ENCODE results near the gene CELF2.

The CELF2 gene

GRCh38 chr10:11256896-11257295 is 239.2 kb downstream of the CELF2 start:
- no peaks in the 10 kb centered on the region for H3K27me3 ChIP-seq (ENCODE audit: insufficient read depth, low read length)
- H3K4me2 ChIP-seq (ENCODE audit: low read length), result no peak overlapping the region
- no CpG with 5 or more reads among the region's 13 CpGs for WGBS (ENCODE audit: extremely low coverage, insufficient coverage, insufficient read length)
- no peak overlapping the region for H2AK5ac ChIP-seq (ENCODE audit: low read length)
- no peak overlapping the region for H3K4ac ChIP-seq (ENCODE audit: low read depth, low read length)
- H2AFZ ChIP-seq (ENCODE audit: insufficient read depth, low read length, poor library complexity), result no peak overlapping the region
- no peaks in the 10 kb centered on the region for H3K79me2 ChIP-seq (ENCODE audit: control insufficient read depth, insufficient read depth, low read length, poor library complexity)
- H3K23ac ChIP-seq (ENCODE audit: low read length), result no peak overlapping the region
- H3K9me3 ChIP-seq (ENCODE audit: insufficient read depth, low read depth, low read length), result no peaks in the 10 kb centered on the region
- H2BK5ac ChIP-seq (ENCODE audit: low read depth, low read length, poor library complexity), result no peak overlapping the region
- no peaks in the 10 kb centered on the region for H3K79me1 ChIP-seq (ENCODE audit: low read length)
- H3K14ac ChIP-seq (ENCODE audit: low read length), result no peak overlapping the region
- H2BK120ac ChIP-seq (ENCODE audit: insufficient read depth, low read length, poor library complexity), result no peak overlapping the region
- H3K9ac ChIP-seq (ENCODE audit: low read length), result no peak overlapping the region
- H3K18ac ChIP-seq (ENCODE audit: low read length), result no peak overlapping the region
- no peak overlapping the region for H4K12ac ChIP-seq (ENCODE audit: low read depth, low read length)
- no peak overlapping the region for H4K8ac ChIP-seq (ENCODE audit: low read depth, low read length)
- no peaks in the 10 kb centered on the region for H3K36me3 ChIP-seq (ENCODE audit: control insufficient read depth in 1 of 2, insufficient read depth in 2 of 2, low read length in 2 of 2)
- no peak for DNase-seq
- H3K4me1 ChIP-seq (ENCODE audit: control insufficient read depth in 1 of 2, insufficient read depth in 2 of 2, low read length in 2 of 2), result no peaks in the 10 kb centered on the region
- H4K91ac ChIP-seq (ENCODE audit: low read depth, low read length), result no peak overlapping the region
- H2BK12ac ChIP-seq (ENCODE audit: low read length), result no peak overlapping the region
- no peak overlapping the region for H3K27ac ChIP-seq (ENCODE audit: low read depth, low read length)
- H3K4me3 ChIP-seq (ENCODE audit: low read depth, low read length), result no peak overlapping the region

DNA sequence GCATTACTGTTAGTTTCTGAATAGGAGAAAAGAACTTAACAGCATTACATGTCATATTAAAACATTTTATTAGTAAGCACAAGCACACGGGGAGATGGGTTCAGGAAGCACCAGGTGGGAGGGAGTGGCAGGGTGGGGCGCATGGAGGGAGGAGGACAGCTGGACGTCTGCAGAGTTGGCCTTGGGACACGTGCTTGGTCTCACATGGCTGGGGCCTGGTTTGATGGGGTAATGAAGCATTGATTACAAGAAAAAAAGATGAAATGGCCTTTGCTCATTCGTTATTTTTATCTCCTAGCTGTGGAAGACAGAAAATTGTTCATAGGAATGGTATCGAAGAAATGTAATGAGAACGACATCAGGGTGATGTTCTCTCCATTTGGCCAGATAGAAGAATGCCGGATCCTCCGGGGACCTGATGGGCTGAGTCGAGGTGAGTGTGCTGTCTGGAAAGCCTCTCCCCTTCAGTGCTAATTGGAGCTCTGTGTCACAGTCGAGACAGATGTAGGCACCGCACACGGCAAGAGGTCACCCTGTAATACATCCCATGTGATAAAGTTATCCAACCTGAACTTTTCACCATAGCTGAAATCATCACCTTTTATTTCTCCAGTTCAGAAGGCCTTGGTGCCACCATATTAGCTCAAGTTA is 239.9 kb downstream of the CELF2 start:
- no peak overlapping the region for H3K4me3 ChIP-seq (ENCODE audit: low read depth, low read length)
- no peak overlapping the region for H3K4me2 ChIP-seq (ENCODE audit: low read length)
- H3K79me1 ChIP-seq (ENCODE audit: low read length), result no peaks in the 10 kb centered on the region
- no peak overlapping the region for H3K23ac ChIP-seq (ENCODE audit: low read length)
- no peak overlapping the region for H2BK120ac ChIP-seq (ENCODE audit: insufficient read depth, low read length, poor library complexity)
- H4K91ac ChIP-seq (ENCODE audit: low read depth, low read length), result no peak overlapping the region
- no peak overlapping the region for H3K4ac ChIP-seq (ENCODE audit: low read depth, low read length)
- no peak for DNase-seq
- no peak overlapping the region for H3K18ac ChIP-seq (ENCODE audit: low read length)
- no CpG with 5 or more reads among the region's 13 CpGs for WGBS (ENCODE audit: extremely low coverage, insufficient coverage, insufficient read length)
- H3K9ac ChIP-seq (ENCODE audit: low read length), result no peak overlapping the region
- H3K9me3 ChIP-seq (ENCODE audit: insufficient read depth, low read depth, low read length), result no peaks in the 10 kb centered on the region
- H4K8ac ChIP-seq (ENCODE audit: low read depth, low read length), result no peak overlapping the region
- no peaks in the 10 kb centered on the region for H3K27me3 ChIP-seq (ENCODE audit: insufficient read depth, low read length)
- H3K79me2 ChIP-seq (ENCODE audit: control insufficient read depth, insufficient read depth, low read length, poor library complexity), result no peaks in the 10 kb centered on the region
- H3K14ac ChIP-seq (ENCODE audit: low read length), result no peak overlapping the region
- H2BK5ac ChIP-seq (ENCODE audit: low read depth, low read length, poor library complexity), result no peak overlapping the region
- H4K12ac ChIP-seq (ENCODE audit: low read depth, low read length), result no peak overlapping the region
- H3K27ac ChIP-seq (ENCODE audit: low read depth, low read length), result no peak overlapping the region
- no peak overlapping the region for H2BK12ac ChIP-seq (ENCODE audit: low read length)
- peaks cover 0 to 2% of the 10 kb centered on the region in 2 experiments for H3K36me3 ChIP-seq (ENCODE audit: control insufficient read depth in 1 of 2, insufficient read depth in 2 of 2, low read length in 2 of 2)
- no peak overlapping the region for H2AK5ac ChIP-seq (ENCODE audit: low read length)
- no peak overlapping the region for H2AFZ ChIP-seq (ENCODE audit: insufficient read depth, low read length, poor library complexity)
- H3K4me1 ChIP-seq (ENCODE audit: control insufficient read depth in 1 of 2, insufficient read depth in 2 of 2, low read length in 2 of 2), result no peaks in the 10 kb centered on the region

DNA sequence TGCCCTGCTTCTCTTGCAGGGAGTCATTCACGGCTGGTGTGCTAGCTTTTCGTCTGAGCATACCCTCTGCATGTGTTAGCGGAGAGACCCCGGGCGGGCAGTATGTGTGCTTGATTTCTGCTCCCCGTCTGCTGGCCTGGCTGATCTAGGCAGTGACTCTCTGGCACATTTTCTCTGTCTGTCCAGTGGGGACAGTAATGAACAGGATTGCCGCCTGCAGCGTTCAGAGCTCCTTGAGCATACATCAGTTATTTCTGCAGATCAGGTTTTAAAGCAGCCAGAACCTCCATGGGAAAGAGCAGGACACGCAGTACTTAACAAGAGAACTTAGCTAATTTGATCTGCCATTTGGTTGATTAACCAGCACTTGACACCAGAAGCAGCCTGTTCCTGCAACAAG is 242.5 kb downstream of the CELF2 start:
- Histone ChIP-seq H3K4me2 (ENCODE audit: low read length) (no peak overlapping the region), H3K27me3 (ENCODE audit: insufficient read depth, low read length) (no peaks in the 10 kb centered on the region), H3K9ac (ENCODE audit: low read length) (no peak overlapping the region), H3K79me2 (ENCODE audit: control insufficient read depth, insufficient read depth, low read length, poor library complexity) (no peaks in the 10 kb centered on the region), H3K23ac (ENCODE audit: low read length) (no peak overlapping the region), H3K9me3 (ENCODE audit: insufficient read depth, low read depth, low read length) (no peaks in the 10 kb centered on the region), H3K36me3 (ENCODE audit: control insufficient read depth in 1 of 2, insufficient read depth in 2 of 2, low read length in 2 of 2) (peaks cover 0 to 2% of the 10 kb centered on the region in 2 experiments), H2BK12ac (ENCODE audit: low read length) (no peak overlapping the region), H3K14ac (ENCODE audit: low read length) (no peak overlapping the region), H2BK120ac (ENCODE audit: insufficient read depth, low read length, poor library complexity) (no peak overlapping the region), H3K4ac (ENCODE audit: low read depth, low read length) (no peak overlapping the region), H2AK5ac (ENCODE audit: low read length) (no peak overlapping the region), H3K27ac (ENCODE audit: low read depth, low read length) (no peak overlapping the region), H2BK5ac (ENCODE audit: low read depth, low read length, poor library complexity) (no peak overlapping the region), H2AFZ (ENCODE audit: insufficient read depth, low read length, poor library complexity) (no peak overlapping the region), H4K8ac (ENCODE audit: low read depth, low read length) (no peak overlapping the region), H4K91ac (ENCODE audit: low read depth, low read length) (no peak overlapping the region), H4K12ac (ENCODE audit: low read depth, low read length) (no peak overlapping the region), H3K79me1 (ENCODE audit: low read length) (no peaks in the 10 kb centered on the region), H3K18ac (ENCODE audit: low read length) (no peak overlapping the region), H3K4me3 (ENCODE audit: low read depth, low read length) (no peak overlapping the region), H3K4me1 (ENCODE audit: control insufficient read depth in 1 of 2, insufficient read depth in 2 of 2, low read length in 2 of 2) (no peaks in the 10 kb centered on the region)
- no CpG with 5 or more reads among the region's 9 CpGs for WGBS (ENCODE audit: extremely low coverage, insufficient coverage, insufficient read length)
- DNase-seq, result no peak

- no peak overlapping the region for H3K4me3 ChIP-seq (ENCODE audit: low read depth, low read length)
- no peak overlapping the region for H4K12ac ChIP-seq (ENCODE audit: low read depth, low read length)
- H3K27ac ChIP-seq (ENCODE audit: low read depth, low read length), result no peak overlapping the region
- H3K4me1 ChIP-seq (ENCODE audit: control insufficient read depth in 1 of 2, insufficient read depth in 2 of 2, low read length in 2 of 2), result no peaks in the 10 kb centered on the region
- DNase-seq, result no peak
- no peak overlapping the region for H3K9ac ChIP-seq (ENCODE audit: low read length)
- H3K23ac ChIP-seq (ENCODE audit: low read length), result no peak overlapping the region
- H3K79me2 ChIP-seq (ENCODE audit: control insufficient read depth, insufficient read depth, low read length, poor library complexity), result no peaks in the 10 kb centered on the region
- no peak overlapping the region for H2BK5ac ChIP-seq (ENCODE audit: low read depth, low read length, poor library complexity)
- H3K18ac ChIP-seq (ENCODE audit: low read length), result no peak overlapping the region
- H3K36me3 ChIP-seq (ENCODE audit: control insufficient read depth in 1 of 2, insufficient read depth in 2 of 2, low read length in 2 of 2), result peaks cover 0 to 2% of the 10 kb centered on the region in 2 experiments
- H2AFZ ChIP-seq (ENCODE audit: insufficient read depth, low read length, poor library complexity), result no peak overlapping the region
- H3K14ac ChIP-seq (ENCODE audit: low read length), result no peak overlapping the region
- H4K91ac ChIP-seq (ENCODE audit: low read depth, low read length), result no peak overlapping the region
- H4K8ac ChIP-seq (ENCODE audit: low read depth, low read length), result no peak overlapping the region
- H2BK120ac ChIP-seq (ENCODE audit: insufficient read depth, low read length, poor library complexity), result no peak overlapping the region
- no peaks in the 10 kb centered on the region for H3K27me3 ChIP-seq (ENCODE audit: insufficient read depth, low read length)
- no peak overlapping the region for H3K4ac ChIP-seq (ENCODE audit: low read depth, low read length)
- H3K9me3 ChIP-seq (ENCODE audit: insufficient read depth, low read depth, low read length), result no peaks in the 10 kb centered on the region
- no peak overlapping the region for H3K4me2 ChIP-seq (ENCODE audit: low read length)
- H2AK5ac ChIP-seq (ENCODE audit: low read length), result no peak overlapping the region
- no peak overlapping the region for H2BK12ac ChIP-seq (ENCODE audit: low read length)
- no peaks in the 10 kb centered on the region for H3K79me1 ChIP-seq (ENCODE audit: low read length)
- no CpG with 5 or more reads among the region's 7 CpGs for WGBS (ENCODE audit: extremely low coverage, insufficient coverage, insufficient read length)
Observed at GRCh38 chr10:11261143-11261542, 243.5 kb downstream of the CELF2 start.

Data from trophoblast cell (in vitro differentiated cells and primary cell).